ENCODE data around the gene ACTR6. TPM values are rescaled to one million over a fixed set of nuclear protein-coding genes. Genes with fewer than 3 reads are reported as not detected.
"Not testable (repeated sequence)": the region's sequence is repeated elsewhere in the genome, so short reads cannot be mapped to it uniquely, and the experiment has no call there.

The ACTR6 gene
- total RNA-seq, 2 experiments from 2014 or later = 29.5 to 34.8 TPM

GRCh38 chr12:100253437-100253836 lies 52.8 kb downstream of the ACTR6 start:
- Mint-ChIP-seq H3K27ac (no peak overlapping the region), H3K36me3 (ENCODE audit: low read depth) (peaks cover 4% of the 10 kb centered on the region), H3K4me3 (no peak overlapping the region), H3K4me1 (ENCODE audit: low read depth) (peaks cover 8% of the 10 kb centered on the region), H3K27me3 (ENCODE audit: low read depth) (no peaks in the 10 kb centered on the region), H3K9me3 (ENCODE audit: insufficient read depth) (no peaks in the 10 kb centered on the region)
- ChIA-PET POLR2A (no interaction called here), CTCF (no interaction called here)
- DNase-seq (no peak), ATAC-seq (no peak)

GRCh38 chr12:100254876-100255275 lies 54.3 kb downstream of the ACTR6 start:
- no peaks in the 10 kb centered on the region for H3K27me3 Mint-ChIP-seq (ENCODE audit: low read depth)
- DNase-seq = no peak
- H3K36me3 Mint-ChIP-seq (ENCODE audit: low read depth) = peaks cover 4% of the 10 kb centered on the region
- CTCF ChIA-PET = interaction anchor here (0.7 to 1.4 kb wide), 2 partner anchors 9 to 217 kb away, joined by 3 read pairs; no protein-coding TSS in a partner anchor
- ATAC-seq = no peak
- no peak overlapping the region for H3K4me3 Mint-ChIP-seq
- peaks cover 11% of the 10 kb centered on the region for H3K4me1 Mint-ChIP-seq (ENCODE audit: low read depth)
- no peaks in the 10 kb centered on the region for H3K9me3 Mint-ChIP-seq (ENCODE audit: insufficient read depth)
- H3K27ac Mint-ChIP-seq = no peak overlapping the region
- POLR2A ChIA-PET = no interaction called here

GRCh38 chr12:100258127-100258526 lies 57.5 kb downstream of the ACTR6 start:
- Mint-ChIP-seq H3K4me3 (no peak overlapping the region), H3K27ac (no peak overlapping the region), H3K27me3 (ENCODE audit: low read depth) (no peaks in the 10 kb centered on the region), H3K36me3 (ENCODE audit: low read depth) (peaks cover 4% of the 10 kb centered on the region), H3K9me3 (ENCODE audit: insufficient read depth) (no peaks in the 10 kb centered on the region), H3K4me1 (ENCODE audit: low read depth) (peaks cover 11% of the 10 kb centered on the region)
- CTCF ChIA-PET = no interaction called here
- DNase-seq = no peak
- ATAC-seq = no peak
- POLR2A ChIA-PET = no interaction called here

- Mint-ChIP-seq H3K27ac (no peak overlapping the region), H3K4me1 (ENCODE audit: low read depth) (peaks cover 12% of the 10 kb centered on the region), H3K4me3 (no peak overlapping the region), H3K27me3 (ENCODE audit: low read depth) (no peaks in the 10 kb centered on the region), H3K9me3 (ENCODE audit: insufficient read depth) (no peaks in the 10 kb centered on the region), H3K36me3 (ENCODE audit: low read depth) (peaks cover under 1% of the 10 kb centered on the region)
- ChIA-PET CTCF (no interaction called here), POLR2A (no interaction called here)
- DNase-seq (no peak), ATAC-seq (no peak)
Observed at GRCh38 chr12:100263131-100263530, 62.5 kb downstream of the ACTR6 start.

GRCh38 chr12:100265107-100265506 lies 64.5 kb downstream of the ACTR6 start:
- not testable (repeated sequence) for H3K27me3 Mint-ChIP-seq (ENCODE audit: low read depth); H3K9me3 Mint-ChIP-seq (ENCODE audit: insufficient read depth); ATAC-seq; H3K4me3 Mint-ChIP-seq; H3K36me3 Mint-ChIP-seq (ENCODE audit: low read depth); DNase-seq; H3K27ac Mint-ChIP-seq
- H3K4me1 Mint-ChIP-seq (ENCODE audit: low read depth) = peaks cover 20% of the 10 kb centered on the region
- POLR2A ChIA-PET = interaction anchor here (4.3 kb wide), 1 partner anchor 64 kb away, joined by 37 read pairs; the partner anchor contains the start of gene ACTR6
- CTCF ChIA-PET = interaction anchor here (1.5 kb wide), 1 partner anchor 127 kb away, joined by 5 read pairs; no protein-coding TSS in a partner anchor

- Mint-ChIP-seq H3K27me3 (ENCODE audit: low read depth) (no peaks in the 10 kb centered on the region), H3K9me3 (ENCODE audit: insufficient read depth) (no peaks in the 10 kb centered on the region), H3K4me1 (ENCODE audit: low read depth) (peaks cover 23% of the 10 kb centered on the region), H3K4me3 (peak overlapping the region; percentile 90), H3K36me3 (ENCODE audit: low read depth) (no peaks in the 10 kb centered on the region), H3K27ac (peak overlapping the region; percentile 99)
- DNase-seq (no peak), ATAC-seq (no peak)
- POLR2A ChIA-PET = interaction anchor here (4.3 kb wide), 1 partner anchor 65 kb away, joined by 37 read pairs; the partner anchor contains the start of gene ACTR6
- CTCF ChIA-PET = interaction anchor here (1.1 to 1.8 kb wide), 3 partner anchors 13 to 128 kb away, joined by 3 to 7 read pairs (median 5); no protein-coding TSS in a partner anchor
Observed at GRCh38 chr12:100265732-100266584, 65.3 kb downstream of the ACTR6 start.

- Mint-ChIP-seq H3K27me3 (ENCODE audit: low read depth) (no peaks in the 10 kb centered on the region), H3K36me3 (ENCODE audit: low read depth) (peaks cover 1% of the 10 kb centered on the region), H3K9me3 (ENCODE audit: insufficient read depth) (no peaks in the 10 kb centered on the region), H3K27ac (peak overlapping the region; percentile 99), H3K4me3 (peak overlapping the region; percentile 90), H3K4me1 (ENCODE audit: low read depth) (peaks cover 23% of the 10 kb centered on the region)
- DNase-seq (peak; percentile 95), ATAC-seq (peak; percentile 90)
- ChIA-PET CTCF (interaction anchor here (1.1 to 1.8 kb wide), 2 partner anchors 12 to 32 kb away, joined by 3 to 7 read pairs; no protein-coding TSS in a partner anchor), POLR2A (interaction anchor here (0.6 to 4.3 kb wide), 2 partner anchors 57 to 65 kb away, joined by 3 to 37 read pairs; partner anchors contain the start of gene ACTR6)
Observed at GRCh38 chr12:100266585-100266834, 65.9 kb downstream of the ACTR6 start.

- peaks cover 2% of the 10 kb centered on the region for H3K36me3 Mint-ChIP-seq (ENCODE audit: low read depth)
- H3K4me3 Mint-ChIP-seq = peak within 1 kb of the TSS; percentile 90
- CTCF ChIA-PET = interaction anchor here (1.1 to 1.8 kb wide), 4 partner anchors 12 to 129 kb away, joined by 3 to 7 read pairs (median 3); no protein-coding TSS in a partner anchor
- H3K27me3 Mint-ChIP-seq (ENCODE audit: low read depth) = no peaks in the 10 kb centered on the region
- ATAC-seq (peak; percentile 88), DNase-seq (peak; percentile 94)
- H3K27ac Mint-ChIP-seq = peak within 1 kb of the TSS; percentile 99
- no peaks in the 10 kb centered on the region for H3K9me3 Mint-ChIP-seq (ENCODE audit: insufficient read depth)
- peaks cover 23% of the 10 kb centered on the region for H3K4me1 Mint-ChIP-seq (ENCODE audit: low read depth)
- POLR2A ChIA-PET = interaction anchor here (0.6 to 4.3 kb wide), 4 partner anchors 9 to 276 kb away, joined by 3 to 37 read pairs (median 4); partner anchors contain the start of gene ACTR6
Observed at GRCh38 chr12:100266835-100267602, 66.4 kb downstream of the ACTR6 start, which contains the start of the genes DEPDC4 and SCYL2. Gene DEPDC4 (minus strand): TSS chr12:100267079. CDS start chr12:100267076, 3 bp downstream. Gene SCYL2 (plus strand): TSS chr12:100267177. CDS start chr12:100282971, 15,794 bp downstream.

GRCh38 chr12:100267603-100268281 lies 67.1 kb downstream of the ACTR6 start:
- Mint-ChIP-seq H3K36me3 (ENCODE audit: low read depth) (peaks cover 2% of the 10 kb centered on the region), H3K4me3 (peak overlapping the region; percentile 90), H3K27me3 (ENCODE audit: low read depth) (no peaks in the 10 kb centered on the region), H3K4me1 (ENCODE audit: low read depth) (peaks cover 23% of the 10 kb centered on the region), H3K9me3 (ENCODE audit: insufficient read depth) (no peaks in the 10 kb centered on the region), H3K27ac (peak overlapping the region; percentile 99)
- ChIA-PET POLR2A (interaction anchor here (0.6 to 4.3 kb wide), 4 partner anchors 9 to 275 kb away, joined by 3 to 37 read pairs (median 4); partner anchors contain the start of gene ACTR6), CTCF (interaction anchor here (1.3 to 1.8 kb wide), 3 partner anchors 33 to 129 kb away, joined by 3 to 7 read pairs (median 3); no protein-coding TSS in a partner anchor)
- peak; percentile 4 for ATAC-seq
- peak; percentile 34 for DNase-seq

GRCh38 chr12:100268835-100269564 lies 68.4 kb downstream of the ACTR6 start:
- H3K4me1 Mint-ChIP-seq (ENCODE audit: low read depth) = peaks cover 23% of the 10 kb centered on the region
- H3K27ac Mint-ChIP-seq = peak overlapping the region; percentile 3
- ChIA-PET CTCF (interaction anchor here (1.7 kb wide), 1 partner anchor 68 kb away, joined by 3 read pairs; the partner anchor contains the start of gene ACTR6), POLR2A (interaction anchor here (1.0 to 4.3 kb wide), 2 partner anchors 16 to 68 kb away, joined by 3 to 37 read pairs; partner anchors contain the start of gene ACTR6)
- ATAC-seq = no peak
- H3K36me3 Mint-ChIP-seq (ENCODE audit: low read depth) = peaks cover 2% of the 10 kb centered on the region
- no peaks in the 10 kb centered on the region for H3K9me3 Mint-ChIP-seq (ENCODE audit: insufficient read depth)
- no peak for DNase-seq
- H3K4me3 Mint-ChIP-seq = peak overlapping the region; percentile 90
- H3K27me3 Mint-ChIP-seq (ENCODE audit: low read depth) = no peaks in the 10 kb centered on the region
